Fibroblast of skin of right biceps (primary cell): Measurements from ENCODE around the gene PTPRK.

Source experiments
- DNase-seq: peaks from one replicate; pipeline ENCODE4 v3.0.0-alpha.2; 2013

The PTPRK gene

DNA sequence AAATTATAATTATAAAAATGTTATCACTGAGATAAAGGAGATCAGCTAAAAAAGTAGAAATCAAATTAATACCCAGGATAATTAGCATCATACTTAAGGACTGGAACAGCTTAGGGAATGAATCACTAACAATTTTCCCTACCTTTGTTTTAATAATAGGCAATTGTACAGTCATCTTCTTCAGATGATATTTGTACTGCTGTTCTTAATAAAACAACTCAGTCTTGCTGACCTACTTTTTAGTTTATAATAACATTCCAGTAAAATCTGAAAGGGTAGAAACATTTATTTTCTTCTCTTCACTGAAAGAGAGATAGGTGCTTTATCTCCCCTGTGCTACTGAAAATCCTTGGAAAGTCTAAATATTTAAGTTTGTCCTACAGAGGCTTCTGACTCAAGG is 348.3 kb downstream of the PTPRK start:
- DNase-seq, result peak; percentile 12

DNA sequence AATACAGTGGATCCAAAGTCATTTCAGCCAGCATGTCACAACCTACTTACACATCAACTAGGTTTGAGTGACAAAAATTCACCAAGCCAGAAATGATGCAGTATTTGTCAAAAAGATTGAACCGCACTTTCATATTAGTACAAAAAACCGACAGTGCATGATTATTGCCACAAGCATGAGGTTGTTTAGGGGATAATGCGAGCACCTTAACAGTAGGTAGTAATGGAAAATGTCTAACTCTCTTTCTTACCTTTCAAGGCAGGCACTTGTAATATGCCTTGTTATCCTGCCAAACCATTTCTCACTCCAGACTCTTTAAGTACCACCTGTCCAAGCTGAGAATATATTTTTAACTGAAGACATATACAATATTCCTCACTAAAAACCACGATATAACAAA is 349.2 kb downstream of the PTPRK start:
- DNase-seq, result no peak

DNA sequence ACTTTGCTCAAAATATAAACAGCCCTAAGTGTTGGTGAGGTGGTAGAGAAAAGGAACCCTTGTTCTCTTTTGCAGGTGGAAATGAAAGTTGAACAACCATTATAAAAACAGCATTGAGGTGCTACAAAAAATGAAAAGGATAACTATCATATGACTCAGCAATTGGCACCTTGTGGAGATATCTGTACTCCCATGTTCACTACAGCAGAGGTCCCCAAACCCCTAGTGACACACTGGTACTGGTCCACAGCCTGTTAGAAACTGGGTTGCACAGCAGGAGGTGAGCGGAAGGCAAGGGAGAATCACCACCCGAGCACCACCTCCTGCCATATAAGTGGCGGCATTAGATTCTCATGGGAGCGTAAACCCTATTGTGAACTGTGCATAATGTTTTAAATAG is 352.2 kb downstream of the PTPRK start:
- no peak for DNase-seq

DNA sequence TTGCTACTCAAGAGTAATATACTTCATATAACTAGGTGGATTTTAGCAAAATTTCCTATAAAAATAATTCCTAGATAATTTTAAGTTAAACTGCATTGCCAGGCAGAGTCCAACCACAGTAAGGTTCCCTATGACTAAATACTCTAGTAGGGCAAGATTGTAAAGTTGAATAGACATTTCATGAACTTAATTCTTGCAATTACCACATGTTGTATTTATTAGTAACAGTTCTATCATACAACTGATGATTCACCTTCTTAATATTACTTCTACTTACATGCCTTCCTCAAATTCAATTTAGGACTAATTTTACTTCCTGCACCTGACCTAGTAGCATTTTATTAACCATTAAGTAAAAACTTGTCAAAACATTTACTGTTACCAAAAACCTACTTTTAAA is 352.8 kb downstream of the PTPRK start:
- no peak for DNase-seq

DNA sequence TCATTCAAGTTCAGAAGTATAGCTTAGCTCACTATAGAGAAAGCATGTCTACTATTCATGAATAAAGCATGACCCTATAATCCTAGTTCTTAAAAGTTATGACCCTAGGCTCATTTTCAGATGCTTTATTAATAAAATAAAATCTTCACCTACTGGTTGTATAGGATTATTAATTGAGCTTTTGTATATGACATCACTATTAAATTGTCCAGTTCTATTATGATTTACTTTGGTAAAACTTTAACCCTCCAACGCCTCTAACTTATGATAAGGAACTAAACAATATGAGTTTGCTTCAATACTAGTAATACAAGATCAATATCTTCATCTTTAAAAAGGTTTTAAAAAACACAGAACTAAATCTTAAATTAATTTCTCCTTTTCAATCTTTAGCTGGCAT is 356.1 kb downstream of the PTPRK start:
- DNase-seq, result no peak

DNA sequence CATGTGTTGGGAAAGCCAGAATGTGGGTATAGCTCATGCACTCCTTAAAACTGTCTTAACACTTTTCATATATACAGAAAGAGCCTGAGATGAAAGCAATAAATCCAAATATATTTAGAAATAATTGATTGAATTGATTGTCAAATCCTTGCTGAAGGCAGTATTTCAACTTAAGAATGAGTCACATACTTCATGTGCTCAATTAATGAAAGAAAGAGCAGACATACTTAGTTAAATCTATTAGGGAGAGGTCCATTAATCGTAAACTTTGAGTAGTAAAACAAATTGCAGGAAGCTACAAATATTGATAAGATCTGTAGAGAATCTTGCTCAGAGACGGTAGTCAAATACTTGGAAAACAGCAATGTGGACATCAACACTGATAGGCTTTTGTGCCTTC is 358.0 kb downstream of the PTPRK start:
- DNase-seq, result no peak

DNA sequence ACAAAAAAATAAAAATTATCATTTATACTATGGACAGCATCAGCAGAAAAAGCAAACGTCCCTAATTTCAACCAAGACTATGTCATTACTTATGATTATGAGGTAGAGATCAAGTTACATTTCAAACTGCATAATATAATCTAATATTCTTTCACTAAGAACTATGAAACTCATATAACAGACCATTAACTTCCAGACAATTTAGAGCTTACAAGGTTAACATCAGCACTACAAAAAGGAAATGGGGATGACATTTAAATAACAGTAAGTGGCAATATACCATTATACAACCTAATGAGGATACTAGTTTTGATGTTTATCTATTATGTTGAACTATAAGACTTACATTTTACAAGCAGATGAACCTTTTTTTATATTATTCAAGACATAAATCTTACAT is 358.6 kb downstream of the PTPRK start:
- no peak for DNase-seq

DNA sequence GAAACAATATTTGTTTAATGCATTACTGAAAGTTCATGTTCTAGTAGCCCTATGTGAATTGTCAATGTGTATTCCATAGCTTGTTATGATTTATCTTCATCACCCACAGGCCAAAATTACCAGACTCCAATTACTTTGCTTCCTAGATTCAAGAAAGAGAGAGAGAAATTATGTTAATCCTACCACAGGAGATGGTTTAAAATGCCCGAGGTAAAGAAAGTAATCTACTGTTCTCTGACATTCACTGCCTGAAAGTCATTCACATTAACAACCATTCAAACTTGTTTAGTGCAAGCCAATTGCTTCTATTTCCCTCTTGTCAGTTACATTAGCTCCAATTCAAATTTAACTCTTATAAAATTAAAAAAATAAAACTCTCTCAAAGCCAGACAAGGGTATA is 359.1 kb downstream of the PTPRK start:
- no peak for DNase-seq

DNA sequence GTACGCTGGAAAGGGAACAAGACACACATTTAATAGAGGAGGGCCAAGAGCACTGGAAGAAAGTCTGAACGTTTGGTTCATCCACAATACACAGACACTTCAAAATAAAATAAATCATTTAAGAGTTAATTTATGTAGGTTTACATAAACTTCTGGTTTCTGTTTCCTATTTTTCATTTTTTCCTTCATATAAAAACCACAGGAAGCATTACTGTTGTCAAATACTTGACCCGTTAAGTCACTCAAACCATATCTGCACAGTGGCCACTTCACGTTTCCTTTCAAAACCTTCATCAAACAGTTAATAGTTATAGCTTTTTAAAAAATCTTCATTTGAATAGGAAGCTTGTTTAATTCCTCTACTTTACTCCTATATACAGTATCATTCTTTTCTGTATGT is 361.9 kb downstream of the PTPRK start:
- DNase-seq, result no peak

DNA sequence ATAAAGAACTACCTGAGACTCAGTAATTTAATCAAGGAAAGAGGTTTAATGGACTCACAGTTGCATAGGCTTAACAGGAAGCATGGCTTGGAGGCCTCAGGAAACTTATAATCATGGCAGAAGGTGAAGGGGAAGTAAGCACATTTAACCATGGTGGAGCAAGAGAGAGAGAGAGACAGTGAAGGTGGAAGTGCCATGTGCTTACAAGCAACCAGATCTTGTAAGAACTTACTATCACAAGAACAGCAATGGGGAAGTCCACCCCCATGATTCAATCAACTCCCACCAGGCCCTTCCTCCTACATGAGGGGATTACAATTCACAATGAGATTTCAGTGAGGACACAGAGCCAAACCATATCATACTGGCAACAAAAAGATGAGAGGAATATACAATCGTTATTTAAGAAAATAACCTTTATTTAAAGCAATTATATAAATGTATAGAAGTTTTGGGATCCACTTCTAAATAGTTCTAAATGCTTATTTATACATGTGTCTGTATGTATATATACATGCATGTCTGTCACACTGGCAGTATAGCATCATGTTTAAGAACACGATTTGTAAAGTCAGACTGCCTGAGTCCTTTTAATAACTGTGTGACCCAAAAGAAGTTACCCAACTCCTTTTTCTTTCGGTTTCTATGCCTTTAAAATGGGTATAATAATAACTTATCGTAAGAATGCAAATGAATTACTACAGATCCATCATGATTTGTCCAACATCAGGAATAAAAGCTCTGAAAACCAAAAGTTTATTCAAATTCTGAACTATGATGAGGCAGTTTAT is 363.9 kb downstream of the PTPRK start:
- DNase-seq, result no peak

DNA sequence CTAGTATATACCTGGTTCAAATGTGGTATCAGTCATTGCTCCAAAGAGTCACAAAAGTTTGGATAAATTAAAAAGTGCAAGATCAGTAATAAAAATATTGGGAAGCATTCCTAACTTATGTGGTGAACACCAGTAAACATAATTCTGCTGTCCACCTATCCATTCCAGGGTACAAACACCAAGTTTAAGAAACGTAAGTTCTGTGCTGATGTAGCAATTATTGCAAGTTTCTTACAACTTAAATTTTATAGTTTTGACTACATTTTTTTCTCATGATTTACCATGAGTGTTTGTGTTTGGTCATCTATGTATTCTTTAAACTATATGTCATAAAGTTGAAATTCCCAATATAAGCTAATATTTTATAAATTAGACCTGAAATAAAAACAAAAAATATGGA is 364.6 kb downstream of the PTPRK start:
- no peak for DNase-seq

DNA sequence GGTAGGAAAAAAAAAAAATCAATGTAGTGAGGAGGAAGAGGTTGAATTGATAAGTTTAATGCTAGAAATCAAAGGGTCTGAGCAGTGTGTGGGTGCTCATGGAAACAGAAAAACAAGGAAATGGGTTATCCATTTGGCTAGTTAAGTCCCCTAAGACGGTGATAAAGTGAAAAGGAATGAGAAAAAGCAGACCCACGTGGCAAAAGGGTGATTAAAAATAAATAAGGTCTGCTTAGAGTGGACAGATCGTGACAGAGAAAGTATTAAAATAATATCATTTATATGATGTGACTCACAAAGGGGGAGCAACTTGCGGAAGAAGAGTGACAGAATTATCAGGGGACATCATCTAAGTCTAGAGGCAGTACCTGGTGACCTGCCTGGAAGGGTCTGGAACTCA is 367.8 kb downstream of the PTPRK start:
- DNase-seq, result no peak

DNA sequence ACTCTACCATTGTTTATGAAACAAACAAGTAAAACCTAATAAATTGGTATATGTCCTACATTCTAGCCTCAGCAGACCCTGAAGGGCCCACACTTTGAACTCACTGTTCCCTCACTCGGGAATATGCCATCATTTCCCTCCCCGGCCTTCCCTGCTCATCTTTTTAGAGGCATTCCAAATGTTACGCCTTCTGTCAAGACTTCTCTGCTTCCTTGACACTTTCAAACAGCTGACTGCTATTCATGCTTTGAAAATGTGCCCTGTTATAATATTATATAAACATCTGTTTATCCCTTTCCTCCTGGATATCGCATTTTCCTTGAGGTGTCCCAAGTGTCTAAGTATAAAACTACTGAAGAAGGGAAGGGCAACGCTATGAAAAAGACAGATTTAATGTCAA is 370.0 kb downstream of the PTPRK start:
- no peak for DNase-seq

DNA sequence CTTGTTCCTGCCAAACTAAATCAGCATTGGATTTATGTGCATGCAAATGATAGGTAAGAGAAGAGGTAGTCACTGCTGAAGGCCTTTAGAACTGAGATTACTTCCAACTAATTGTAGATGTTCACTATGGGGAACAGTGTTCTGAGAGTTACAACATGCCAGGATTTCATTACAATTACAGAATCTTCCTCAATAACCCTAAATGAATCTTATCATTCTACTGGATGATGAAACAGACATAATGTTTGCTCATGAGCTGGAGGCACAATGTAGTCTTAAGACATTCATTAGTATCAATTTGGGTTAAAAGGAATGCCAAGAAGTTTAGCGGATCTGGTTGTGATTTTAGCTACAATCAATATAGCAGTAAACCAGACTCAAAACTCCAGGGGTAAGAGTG is 370.6 kb downstream of the PTPRK start:
- DNase-seq, result no peak

DNA sequence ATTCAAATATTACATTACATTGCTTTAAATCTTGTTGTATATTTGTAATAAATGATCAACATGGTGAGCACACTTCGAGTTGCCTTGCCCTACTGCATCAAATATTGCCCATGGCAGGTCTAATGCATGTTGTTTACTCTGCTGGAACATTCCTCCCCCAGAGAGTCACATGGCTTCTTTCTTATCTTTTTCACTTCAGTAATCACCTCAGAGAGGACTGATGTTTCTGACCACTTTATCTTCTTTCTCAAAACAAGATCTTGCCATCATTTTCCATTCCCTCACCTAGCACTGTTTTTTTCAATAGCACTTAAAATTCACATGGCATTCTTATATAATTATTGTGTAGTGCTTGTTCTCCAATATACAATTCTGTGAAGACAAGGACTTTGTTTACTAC is 376.1 kb downstream of the PTPRK start:
- no peak for DNase-seq

DNA sequence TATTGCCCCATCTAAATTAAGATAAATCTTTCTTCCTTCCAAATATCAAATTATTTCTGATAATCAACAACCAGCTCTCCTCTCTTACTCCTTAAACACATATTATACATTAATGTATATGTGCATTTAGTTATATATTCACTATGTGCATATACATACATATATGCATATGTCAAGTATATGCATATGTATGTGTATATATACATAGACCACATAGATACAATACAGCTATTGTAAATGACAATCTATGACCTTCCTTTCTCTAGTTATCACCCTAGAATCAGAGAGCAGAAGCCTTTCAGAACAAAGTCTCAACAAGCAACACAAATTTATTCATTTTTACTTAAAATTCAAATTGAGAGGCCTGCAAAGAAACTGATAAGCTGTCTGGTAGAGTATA is 378.5 kb downstream of the PTPRK start:
- no peak for DNase-seq

DNA sequence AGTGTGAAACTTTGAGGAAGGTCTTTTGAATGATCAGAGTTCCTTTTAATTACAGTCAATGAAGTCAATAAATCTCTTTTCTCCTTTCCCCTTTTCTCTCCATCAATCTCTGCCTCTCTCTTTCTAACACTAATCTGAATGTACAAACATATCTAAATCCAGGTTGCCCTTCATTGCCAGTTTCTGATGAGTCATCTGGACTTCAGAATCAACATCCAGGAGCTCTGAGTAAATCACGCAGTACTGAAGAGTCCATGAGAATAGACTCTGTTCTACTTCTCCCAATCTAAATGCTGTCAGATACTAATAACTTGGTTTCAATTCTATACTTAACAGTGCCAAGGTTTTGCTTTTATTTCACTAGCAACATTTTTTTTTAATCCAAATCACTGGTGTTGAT is 380.9 kb downstream of the PTPRK start:
- peak; percentile 19 for DNase-seq

DNA sequence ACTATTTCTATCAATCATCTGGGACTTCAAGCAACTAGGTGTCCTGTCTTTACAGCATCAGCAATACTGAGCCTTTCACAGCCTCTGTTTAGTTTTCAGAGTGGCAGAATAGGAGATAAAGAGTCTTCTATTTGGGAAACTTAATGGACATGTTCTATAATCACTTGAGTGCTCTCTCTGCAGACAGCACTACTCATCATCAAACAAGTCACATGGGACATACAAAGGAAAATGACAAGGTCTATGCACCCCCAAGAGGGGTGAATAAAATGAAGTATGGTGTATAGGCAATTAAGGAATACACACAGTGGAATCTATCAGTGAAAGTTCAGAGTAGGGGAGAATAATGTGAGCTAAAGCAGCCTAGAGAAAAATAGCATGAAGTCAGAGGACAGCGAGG is 381.7 kb downstream of the PTPRK start:
- no peak for DNase-seq

DNA sequence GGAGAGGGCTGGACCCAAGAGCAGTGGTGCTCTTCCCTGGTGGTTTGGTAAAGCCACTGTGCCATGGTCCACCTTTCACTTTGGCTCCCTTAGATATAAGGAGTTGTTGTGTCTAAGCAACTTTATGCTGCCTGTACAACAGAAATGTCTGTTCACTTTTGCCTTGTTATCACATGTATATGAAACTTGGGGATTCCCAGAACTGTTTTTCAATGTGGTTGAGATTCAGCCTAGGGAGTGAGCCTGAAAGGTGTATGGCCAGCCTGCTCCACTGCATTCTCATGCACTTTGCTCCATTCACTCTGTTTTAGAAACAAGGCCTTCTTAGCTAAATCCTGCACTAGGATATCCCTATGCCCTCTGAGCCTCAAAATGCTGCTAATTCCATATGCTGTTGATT is 385.1 kb downstream of the PTPRK start:
- no peak for DNase-seq

DNA sequence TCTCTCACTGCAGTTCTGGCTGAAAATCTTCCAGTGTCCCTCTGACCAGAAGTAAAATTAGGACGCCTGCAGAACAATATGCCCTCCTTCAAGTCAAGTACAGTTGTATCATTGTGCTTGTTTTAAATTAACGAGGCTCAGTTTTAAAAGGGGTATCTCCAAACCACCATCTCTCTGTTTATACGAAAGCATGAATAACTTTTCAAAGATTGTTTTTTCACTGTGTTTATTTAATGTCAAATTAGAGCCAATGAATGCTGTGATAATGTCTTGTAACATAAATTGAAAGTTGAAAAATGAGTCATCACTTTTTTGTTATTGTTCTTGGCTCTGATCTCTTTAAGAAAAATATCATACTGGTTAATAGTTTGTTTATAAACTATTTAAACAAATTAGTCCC is 388.8 kb downstream of the PTPRK start:
- no peak for DNase-seq

DNA sequence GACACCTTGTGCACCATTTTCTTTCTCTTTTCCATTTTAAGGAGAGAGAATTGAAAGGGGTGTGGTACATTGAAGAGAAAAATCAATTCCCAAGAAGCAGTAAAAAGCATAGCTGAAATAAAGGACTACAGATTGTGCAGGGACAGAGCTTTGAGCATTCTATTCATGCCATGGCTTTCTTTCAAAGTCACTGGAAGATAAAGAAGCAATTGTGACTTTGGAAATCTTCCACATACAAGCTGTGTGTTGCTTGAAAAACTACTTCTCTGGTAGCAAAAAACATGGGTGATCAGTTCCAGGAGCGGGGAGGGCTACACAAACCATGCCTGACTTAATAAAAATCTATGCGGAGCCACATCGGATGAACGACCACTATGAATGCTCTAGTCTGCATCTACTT is 389.4 kb downstream of the PTPRK start:
- no peak for DNase-seq

DNA sequence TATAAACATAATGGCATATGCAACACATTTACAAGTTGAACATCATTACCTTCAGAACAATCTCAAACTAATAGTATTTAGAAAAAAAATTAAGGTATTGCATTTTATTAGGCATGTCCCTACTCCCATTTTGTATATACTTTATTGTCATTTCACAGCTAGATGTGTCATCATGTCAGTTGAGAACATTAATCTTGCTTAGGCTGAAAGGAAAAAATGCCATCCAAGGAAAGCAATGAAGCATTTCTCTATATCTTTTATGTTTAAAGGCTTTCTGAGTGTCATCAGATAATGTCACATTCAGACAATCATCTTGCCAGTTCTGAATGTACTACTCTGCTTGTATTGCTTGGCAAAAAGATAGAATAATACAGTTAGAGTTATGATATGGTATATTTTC is 390.7 kb downstream of the PTPRK start:
- DNase-seq, result no peak

DNA sequence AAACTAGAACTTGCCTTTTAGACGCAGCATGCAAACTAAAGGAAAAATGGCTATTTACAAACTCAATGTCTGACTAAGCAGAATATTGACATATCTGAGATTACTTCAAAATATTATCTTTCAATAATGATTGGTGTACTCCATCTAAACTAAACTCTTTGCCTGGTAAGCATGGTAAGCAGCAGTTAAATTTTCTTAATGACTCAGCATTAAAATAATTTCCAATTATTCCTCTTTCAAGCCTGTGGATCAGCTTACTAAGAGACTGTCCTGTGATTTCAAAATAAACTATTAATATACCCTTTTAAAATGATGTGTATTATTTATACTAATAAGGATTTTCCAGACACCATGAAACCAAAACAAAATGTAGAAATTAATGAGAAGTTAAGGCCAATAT is 392.7 kb downstream of the PTPRK start:
- DNase-seq, result no peak

DNA sequence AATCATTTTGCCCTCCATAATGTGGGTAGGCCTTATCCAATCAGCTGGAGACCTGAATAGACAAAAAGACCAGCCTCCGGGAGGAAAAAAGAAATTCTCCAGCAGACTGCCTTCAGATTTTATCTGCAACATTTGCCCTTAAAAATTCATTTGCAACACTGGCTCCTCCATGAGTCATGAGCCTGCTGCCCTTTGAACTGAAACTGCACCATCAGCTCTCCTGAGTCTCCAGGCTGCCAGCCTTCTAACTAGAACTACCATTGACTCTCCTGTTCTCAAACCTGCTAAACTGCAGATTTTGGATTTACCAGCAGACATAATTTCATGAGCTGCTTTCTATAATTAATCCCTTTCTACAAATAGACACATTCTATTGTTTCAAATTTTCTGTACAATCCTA is 395.7 kb downstream of the PTPRK start:
- peak; percentile 4 for DNase-seq

DNA sequence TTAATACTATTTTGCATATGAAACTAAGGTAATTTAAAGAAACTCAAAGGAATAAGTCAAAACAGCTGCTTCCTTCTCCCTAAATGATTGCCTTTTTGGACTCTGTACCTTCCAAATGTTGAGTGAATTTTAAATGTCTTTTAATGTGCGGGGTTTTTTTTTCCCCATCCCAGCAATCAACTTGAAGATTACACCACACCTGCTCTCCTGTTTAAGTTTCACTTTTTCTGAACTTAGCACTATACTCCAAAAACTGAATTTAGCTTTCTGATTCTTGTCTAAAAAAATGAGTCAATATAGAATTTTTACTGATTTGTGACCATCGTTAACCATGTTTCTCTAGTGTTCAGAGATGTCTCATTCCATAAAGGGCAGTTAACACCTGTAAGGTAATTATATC is 398.8 kb downstream of the PTPRK start:
- no peak for DNase-seq

DNA sequence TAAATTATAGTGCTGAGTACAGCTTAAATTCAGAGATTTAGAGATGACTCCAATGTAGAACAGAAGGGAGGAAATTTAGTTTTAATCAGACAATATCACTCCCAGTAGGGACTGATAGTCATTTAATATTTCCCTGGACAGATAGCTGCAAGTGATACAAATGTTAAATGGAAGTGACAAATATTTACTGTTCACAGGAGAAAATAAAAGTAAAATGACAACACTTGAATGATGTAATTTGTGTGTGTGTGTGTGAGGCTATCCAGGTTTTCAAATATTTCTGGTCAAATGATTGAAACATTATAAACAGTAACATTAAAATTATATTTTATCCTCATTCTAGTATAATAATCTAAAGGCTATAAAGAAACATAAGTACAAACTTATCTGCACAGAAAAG is 399.2 kb downstream of the PTPRK start:
- DNase-seq, result no peak
